NCI-H1694 (cell line): ENCODE data around the gene DHRS9.

Experiments used
- DNase-seq: peaks from one replicate; lab custom pipeline; 2025; lab: John Stamatoyannopoulos, UW

The DHRS9 gene

GRCh38 chr2:169065864-169066517, 3.4 kb upstream of the DHRS9 start:
- no peak for DNase-seq

GRCh38 chr2:169066897-169067296, 2.5 kb upstream of the DHRS9 start:
- DNase-seq, result no peak

GRCh38 chr2:169069833-169070232, 470 bp downstream of the DHRS9 start:
- no peak for DNase-seq

GRCh38 chr2:169071455-169071854, 2.1 kb downstream of the DHRS9 start:
- no peak for DNase-seq

GRCh38 chr2:169072163-169072925, 3.0 kb downstream of the DHRS9 start:
- no peak for DNase-seq

DNA sequence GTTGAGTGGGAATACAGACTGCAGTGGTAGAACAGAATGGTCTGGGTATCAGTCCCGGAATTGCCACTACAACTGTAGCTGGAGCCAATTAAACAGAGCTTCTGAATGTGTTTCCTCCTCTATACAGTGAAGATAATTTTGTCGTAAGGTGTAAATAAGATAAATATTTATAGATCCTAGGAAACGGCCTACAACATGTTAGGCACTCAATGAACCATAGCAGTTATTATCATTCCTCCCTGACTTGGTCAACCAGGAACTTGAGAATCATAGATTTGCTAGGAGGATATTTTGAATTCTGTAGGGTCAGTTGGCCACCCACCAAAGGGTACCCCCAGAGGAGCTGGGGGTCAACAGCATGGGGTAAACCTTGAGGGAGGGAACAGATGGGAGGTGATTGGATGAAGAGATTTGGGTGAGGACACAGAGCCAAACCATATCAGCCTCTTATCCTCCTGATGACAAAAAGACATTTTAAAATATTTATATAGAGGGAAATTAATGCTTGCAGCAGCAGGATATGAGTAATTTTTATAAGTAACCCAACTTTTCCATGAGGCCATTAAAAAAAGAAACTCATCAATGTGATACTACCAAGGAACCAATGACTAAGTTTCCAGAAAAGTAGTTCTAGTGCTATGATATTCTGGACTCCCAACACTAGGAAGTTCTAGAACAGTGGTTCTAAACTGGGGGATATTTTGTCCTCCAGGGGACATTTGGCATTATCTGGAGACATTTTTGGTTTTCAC, 4.0 kb downstream of the DHRS9 start:
- DNase-seq, result no peak

GRCh38 chr2:169073963-169074751, 4.8 kb downstream of the DHRS9 start:
- DNase-seq, result no peak

DNA sequence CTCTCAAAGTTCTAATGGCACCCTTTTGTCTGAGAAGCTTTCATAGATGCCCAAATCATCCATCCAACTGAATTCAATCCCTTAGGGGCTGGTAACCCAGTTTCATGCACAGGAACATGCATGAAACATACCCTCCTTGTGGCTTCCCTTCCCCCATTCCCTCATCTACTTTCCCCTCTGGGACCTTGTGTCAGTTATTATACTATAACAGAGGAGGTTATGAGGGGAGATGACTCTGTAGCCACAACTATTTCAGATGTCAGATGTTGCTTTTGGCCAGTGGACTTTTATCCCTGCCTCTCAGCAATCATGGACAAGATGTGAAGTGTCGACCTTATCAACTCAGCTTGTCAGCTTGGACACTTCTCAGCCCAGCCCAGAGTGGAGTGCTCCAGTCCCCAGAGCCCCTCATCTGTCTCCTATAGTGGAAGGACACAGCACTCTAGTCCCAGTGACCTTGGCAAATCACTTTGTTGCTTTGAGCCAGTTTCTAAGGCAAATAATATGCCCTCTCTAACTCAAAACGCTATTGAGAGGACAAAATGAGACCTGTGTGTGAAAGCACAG, 8.4 kb downstream of the DHRS9 start:
- DNase-seq, result no peak

GRCh38 chr2:169080250-169081069, 11.1 kb downstream of the DHRS9 start:
- DNase-seq, result no peak

DNA sequence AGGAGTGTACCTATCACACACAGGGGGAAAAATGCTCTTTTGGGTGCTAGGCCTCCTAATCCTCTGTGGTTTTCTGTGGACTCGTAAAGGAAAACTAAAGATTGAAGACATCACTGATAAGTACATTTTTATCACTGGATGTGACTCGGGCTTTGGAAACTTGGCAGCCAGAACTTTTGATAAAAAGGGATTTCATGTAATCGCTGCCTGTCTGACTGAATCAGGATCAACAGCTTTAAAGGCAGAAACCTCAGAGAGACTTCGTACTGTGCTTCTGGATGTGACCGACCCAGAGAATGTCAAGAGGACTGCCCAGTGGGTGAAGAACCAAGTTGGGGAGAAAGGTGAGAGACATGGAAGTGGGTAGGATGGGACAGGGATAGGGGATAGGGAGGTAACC, 12.2 kb downstream of the DHRS9 start:
- DNase-seq, result no peak

DNA sequence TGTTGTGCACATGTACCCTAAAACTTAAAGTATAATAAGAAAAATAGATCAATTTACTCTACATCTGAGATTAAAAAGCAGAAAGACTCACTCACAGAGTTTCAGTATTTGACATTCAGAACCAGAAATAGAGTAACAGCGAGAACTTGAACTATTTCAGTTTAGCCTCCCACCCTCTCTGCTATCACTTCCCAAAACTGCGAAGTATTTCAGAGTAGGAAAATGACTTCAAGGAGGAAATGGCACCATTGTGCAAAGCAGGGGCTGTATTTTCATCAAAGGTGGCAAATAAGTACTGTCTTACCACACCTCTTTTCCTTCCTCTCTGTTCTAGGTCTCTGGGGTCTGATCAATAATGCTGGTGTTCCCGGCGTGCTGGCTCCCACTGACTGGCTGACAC, 13.6 kb downstream of the DHRS9 start:
- DNase-seq, result no peak

- DNase-seq, result no peak
Observed at GRCh38 chr2:169086893-169087467, 17.6 kb downstream of the DHRS9 start.

DNA sequence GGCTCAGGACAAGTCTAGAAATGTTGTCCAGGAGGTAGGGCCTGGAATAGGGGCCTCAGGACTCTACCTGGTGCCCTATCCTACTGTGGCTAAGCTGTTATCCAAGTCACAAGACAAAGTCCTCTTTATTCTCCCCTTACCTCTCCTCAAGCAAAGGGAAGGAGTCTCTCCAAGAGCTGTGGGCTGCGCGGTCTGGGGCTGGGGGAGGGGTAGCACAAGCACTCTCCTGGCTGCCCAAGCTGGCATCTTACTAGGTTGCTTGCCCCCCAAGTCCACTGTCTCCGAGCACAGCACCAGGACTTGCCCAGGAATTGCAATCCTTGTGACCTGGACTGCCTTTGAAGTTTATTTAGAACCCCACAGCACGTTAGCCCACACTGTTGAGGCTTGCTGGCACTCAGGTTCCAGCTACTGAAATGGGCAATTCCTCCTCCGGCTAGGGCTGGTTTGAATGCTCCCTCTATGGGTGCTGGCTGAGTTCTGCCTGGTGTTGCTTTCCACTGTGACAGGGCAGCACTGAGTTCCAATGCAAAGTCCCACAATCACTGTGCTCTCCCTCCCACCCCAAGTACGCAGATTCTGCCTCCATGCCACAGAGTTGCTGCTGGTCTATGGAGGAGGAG, 18.5 kb downstream of the DHRS9 start:
- no peak for DNase-seq

- no peak for DNase-seq
Observed at GRCh38 chr2:169089182-169089581, 19.8 kb downstream of the DHRS9 start.

DNA sequence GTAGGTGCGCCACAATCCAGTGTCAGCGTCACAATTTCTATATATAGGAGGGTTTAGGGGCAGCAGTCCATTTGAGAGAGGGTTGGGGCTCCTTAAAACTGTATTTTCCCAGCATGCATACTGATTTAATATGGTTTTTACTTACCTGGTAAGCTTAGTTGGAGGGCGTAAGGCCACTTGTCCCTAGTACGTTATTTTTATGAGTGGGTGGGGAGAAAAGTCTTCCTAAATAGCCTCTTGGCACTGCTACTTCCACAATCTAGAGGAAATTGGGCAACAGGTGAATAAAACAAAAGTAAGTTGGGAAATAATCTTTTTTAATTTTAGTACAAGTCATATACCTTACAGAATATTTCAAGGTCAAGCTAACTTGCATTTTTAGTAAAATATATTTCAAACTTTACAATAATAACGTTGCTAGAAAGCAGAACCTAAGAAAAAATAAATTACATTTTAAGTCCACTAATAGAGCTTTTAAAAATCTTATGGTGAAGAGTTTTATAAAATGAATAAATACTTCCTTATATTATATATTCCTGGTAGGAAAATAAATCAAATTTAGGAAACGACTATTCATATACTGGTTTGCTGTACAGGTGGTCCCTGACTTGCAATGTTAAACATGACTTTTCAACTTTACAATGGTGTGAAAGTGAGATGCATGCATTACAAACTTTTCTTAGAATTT, 20.9 kb downstream of the DHRS9 start:
- no peak for DNase-seq

- no peak for DNase-seq
Observed at GRCh38 chr2:169091256-169091655, 21.9 kb downstream of the DHRS9 start.

DNA sequence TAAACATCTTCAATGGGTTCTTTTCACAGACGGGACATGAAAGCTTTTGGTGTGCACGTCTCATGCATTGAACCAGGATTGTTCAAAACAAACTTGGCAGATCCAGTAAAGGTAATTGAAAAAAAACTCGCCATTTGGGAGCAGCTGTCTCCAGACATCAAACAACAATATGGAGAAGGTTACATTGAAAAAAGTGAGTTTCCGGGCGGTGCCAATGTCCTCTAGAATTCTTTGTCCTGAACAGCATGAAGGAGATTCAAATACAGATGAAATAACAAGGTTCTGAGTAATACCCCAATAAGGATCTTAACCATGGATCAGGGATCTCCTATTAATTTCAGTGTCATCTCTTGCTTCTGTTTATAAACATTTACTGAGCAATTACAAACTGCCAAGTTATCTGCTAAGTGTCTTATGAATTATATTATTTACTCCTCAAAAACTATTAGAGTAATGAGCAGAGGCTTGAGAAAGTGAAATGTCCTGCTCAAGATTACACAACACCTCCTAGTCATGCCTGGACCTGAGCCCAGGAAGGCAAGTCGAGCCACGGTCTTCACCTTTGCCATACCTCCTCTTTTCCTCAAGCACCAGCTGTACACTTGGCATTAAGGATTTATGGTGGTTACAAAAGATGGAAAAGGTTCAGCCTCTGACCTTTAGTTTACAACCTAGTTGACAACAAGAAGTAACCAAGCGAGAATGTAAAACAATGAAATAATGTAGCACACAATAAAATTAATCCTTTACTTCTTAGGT, 22.6 kb downstream of the DHRS9 start:
- DNase-seq, result no peak

- DNase-seq, result no peak
Observed at GRCh38 chr2:169093535-169093934, 24.2 kb downstream of the DHRS9 start.

DNA sequence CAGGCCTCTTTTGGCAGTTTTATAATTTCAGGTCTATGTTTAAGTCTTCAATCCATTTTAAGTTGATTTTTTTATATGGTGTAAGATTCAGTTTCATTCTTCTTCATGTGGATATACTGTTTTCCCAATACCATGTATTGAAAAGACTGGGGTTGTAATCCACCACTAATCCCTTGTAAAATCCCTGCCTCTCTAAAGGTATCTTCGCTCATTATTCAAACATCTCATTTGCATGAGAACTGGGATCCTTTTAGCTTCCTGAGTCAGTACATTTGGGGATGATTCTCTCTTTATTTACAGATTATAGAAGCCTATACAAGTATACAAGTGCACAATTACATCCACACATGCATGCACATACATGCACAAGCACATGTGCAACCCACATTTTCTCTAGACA, 25.3 kb downstream of the DHRS9 start:
- no peak for DNase-seq
